ENCODE results near the gene KLHDC7B. TPM values are rescaled to one million over a fixed set of nuclear protein-coding genes. Genes with fewer than 3 reads are reported as not detected.

KLHDC7B gene
- total and polyA plus RNA-seq, 8 donors = 0.03 to 0.73 (median 0.07) TPM; not detected in 3

DNA sequence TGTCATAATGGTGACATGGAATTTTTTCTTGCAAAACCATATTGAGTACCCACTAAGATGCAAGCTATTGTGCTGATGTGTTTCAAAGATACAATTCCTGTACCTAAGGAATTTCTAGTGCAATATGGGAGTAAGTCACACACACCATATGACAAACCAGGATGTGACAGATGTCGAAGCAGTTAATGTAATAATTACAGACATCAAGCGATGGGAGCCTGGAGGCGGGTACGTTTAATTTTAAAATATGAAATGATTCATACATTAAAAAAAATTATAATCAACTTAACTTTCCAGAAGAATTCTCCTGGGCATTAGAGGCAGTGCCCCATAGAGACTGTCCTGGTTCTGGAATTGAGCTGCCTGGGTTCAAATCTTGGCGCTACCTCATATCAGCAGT is 11.0 kb downstream of the KLHDC7B start:
- DNase-seq = no peak
- TF ChIP-seq, protein P1, sequence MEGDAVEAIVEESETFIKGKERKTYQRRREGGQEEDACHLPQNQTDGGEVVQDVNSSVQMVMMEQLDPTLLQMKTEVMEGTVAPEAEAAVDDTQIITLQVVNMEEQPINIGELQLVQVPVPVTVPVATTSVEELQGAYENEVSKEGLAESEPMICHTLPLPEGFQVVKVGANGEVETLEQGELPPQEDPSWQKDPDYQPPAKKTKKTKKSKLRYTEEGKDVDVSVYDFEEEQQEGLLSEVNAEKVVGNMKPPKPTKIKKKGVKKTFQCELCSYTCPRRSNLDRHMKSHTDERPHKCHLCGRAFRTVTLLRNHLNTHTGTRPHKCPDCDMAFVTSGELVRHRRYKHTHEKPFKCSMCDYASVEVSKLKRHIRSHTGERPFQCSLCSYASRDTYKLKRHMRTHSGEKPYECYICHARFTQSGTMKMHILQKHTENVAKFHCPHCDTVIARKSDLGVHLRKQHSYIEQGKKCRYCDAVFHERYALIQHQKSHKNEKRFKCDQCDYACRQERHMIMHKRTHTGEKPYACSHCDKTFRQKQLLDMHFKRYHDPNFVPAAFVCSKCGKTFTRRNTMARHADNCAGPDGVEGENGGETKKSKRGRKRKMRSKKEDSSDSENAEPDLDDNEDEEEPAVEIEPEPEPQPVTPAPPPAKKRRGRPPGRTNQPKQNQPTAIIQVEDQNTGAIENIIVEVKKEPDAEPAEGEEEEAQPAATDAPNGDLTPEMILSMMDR (IDR thresholded peaks at IDR 0.05) = no peak
- intact Hi-C loops (cut with DNase I) = no loop called here

DNA sequence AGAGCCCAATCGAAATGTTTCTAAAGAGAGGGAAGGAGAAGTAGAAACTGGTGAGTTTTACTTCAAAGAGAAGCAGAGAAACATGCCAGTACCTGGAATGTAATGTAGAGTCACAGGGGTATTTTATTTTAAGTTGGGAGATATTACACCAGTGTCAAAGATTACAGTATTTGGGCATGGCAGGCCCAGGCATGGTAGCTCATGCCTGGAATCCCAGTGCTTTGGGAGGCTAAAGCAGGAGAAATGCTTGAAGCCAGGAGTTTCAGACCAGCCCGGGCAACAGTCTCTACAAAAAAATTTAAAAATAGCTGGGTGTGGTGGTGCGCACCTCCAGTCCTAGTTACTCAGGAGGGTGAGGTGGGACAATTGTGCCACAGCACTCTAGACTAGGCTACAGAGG is 14.3 kb downstream of the KLHDC7B start:
- intact Hi-C loops (cut with DNase I) = no loop called here

More for the DNA sequence above, 11.0 kb downstream of the KLHDC7B start:
- Histone ChIP-seq H3K27me3 (no peaks in the 10 kb centered on the region), H3K36me3 (no peaks in the 10 kb centered on the region), H3K9me3 (no peaks in the 10 kb centered on the region), H3K27ac (no peak overlapping the region), H3K4me3 (no peak overlapping the region), H3K4me1 (no peaks in the 10 kb centered on the region)
- ATAC-seq = no peak

DNA sequence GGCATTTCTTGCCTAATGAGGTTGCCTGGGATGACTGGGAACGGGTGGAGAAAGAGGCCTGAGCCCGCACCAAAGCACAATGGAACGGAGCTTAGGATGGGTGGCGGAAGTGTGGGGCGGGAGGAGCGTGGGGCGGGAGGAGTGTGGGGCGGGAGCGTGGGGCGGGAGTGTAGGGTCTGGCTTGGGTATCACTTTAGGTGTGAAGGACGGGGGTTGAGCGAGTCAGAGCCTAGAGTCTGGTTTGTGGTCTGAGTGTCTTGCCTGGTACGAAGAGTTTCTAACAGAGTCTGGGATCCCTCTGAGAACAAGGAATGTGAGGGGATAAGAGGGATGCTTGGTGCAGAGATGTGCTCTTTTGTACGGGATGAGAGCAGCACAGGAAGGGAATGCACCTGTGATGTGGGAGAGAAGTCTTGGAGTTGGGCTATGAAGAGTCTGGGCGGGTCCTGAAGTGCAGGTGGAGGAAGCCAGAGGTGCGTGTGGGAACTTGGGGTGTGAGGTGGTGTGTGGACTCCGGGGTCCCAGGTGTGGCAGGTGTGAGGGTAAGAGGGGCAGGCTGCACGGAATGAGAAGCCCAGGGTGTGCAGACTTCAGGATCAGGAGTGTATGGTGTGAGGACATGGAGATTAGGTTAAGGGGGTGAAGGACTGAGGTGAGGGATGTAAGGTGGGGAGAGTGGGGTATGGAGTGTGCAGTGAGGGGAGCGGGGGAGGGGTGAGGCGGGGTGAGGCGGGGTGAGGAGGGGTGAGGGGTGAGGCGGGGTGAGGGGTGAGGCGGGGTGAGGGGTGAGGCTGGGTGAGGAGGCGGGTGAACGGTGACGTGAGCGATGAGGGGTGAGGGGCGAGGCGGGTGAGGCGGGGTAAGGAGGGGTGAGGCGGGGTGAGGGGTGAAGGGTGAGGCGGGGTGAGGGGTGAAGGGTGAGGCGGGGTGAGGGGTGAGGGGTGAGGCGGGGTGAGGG is 16.0 kb downstream of the KLHDC7B start:
- Histone ChIP-seq H3K4me3 (no peak overlapping the region), H3K4me1 (peaks cover 0 to 8% of the 10 kb centered on the region in 2 donors), H3K27ac (no peak overlapping the region), H3K36me3 (no peaks in the 10 kb centered on the region), H3K27me3 (no peaks in the 10 kb centered on the region), H3K9me3 (no peaks in the 10 kb centered on the region)
- DNase-seq (peak in 1 of 4 donors; percentile 55), ATAC-seq (no peak)
- intact Hi-C loops (cut with DNase I) = no loop called here
- TF ChIP-seq, protein P1 (IDR thresholded peaks at IDR 0.05) = no peak

More for the DNA sequence above, 14.3 kb downstream of the KLHDC7B start:
- TF ChIP-seq, protein P1 (IDR thresholded peaks at IDR 0.05) = no peak
- H3K9me3 ChIP-seq = no peaks in the 10 kb centered on the region
- no peak overlapping the region for H3K4me3 ChIP-seq
- H3K27me3 ChIP-seq = no peaks in the 10 kb centered on the region
- H3K36me3 ChIP-seq = no peaks in the 10 kb centered on the region
- H3K4me1 ChIP-seq = peaks cover 0 to 8% of the 10 kb centered on the region in 2 donors
- DNase-seq = no peak
- no peak for ATAC-seq
- no peak overlapping the region for H3K27ac ChIP-seq

DNA sequence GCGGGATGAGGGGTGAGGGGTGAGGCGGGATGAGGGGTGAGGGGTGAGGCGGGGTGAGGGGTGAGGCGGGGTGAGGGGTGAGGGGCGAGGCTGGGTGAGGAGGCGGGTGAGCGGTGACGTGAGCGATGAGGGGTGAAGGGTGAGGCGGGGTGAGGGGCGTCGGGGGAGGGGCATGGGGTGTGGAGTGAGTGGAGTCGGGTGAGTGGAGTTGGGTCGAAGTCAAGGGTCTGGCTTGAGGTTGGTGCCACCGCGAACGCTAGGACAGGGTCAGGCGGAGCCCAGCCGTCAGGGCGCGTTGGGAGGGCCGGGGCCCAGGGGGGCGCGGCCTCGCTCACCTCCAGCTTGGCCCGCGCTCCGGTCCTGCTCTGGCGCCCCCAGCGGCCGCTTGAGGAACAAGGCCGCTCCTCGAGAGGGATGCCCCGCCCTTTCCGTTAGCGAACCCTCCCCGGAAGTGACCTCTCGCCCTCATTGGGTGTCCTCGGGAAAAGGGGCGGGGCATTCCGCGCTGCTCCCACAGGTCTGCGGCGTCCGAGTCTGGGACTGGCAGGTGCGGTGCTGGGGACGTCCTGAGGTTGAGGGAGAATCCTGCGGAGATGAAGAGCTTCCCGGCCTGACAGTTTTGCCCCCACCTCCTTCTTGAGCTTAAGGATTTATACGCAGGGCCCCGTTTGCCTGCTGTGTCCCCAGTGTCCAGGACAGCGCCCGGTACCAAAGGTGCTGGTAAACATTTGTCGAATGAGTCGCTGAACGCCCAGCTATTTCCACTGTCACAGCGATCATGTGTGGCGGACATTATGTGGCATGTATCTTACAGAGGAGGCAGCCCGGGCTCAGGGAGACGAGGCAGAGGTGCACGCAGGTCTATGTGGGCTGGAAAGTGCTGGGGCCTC is 17.1 kb downstream of the KLHDC7B start, which contains the start of gene SYCE3:
TSS of gene SYCE3 (minus strand) at position 397 of the 890 bp plus-strand sequence. CDS start 6,514 bp downstream, outside the sequence.
- TF ChIP-seq, protein P1 (IDR thresholded peaks at IDR 0.05) = peak; percentile 96 to 100
- no peaks in the 10 kb centered on the region for H3K9me3 ChIP-seq
- DNase-seq = peak; percentile 91 to 99 (median 96)
- no peaks in the 10 kb centered on the region for H3K27me3 ChIP-seq
- ATAC-seq = peak; percentile 98
- peak within 1 kb of the TSS; percentile 48 to 56 for H3K4me3 ChIP-seq
- intact Hi-C loops (cut with DNase I) = no loop called here
- H3K4me1 ChIP-seq = peaks cover 0 to 8% of the 10 kb centered on the region in 2 donors
- H3K27ac ChIP-seq = peak within 1 kb of the TSS; percentile 63 to 73
- H3K36me3 ChIP-seq = no peaks in the 10 kb centered on the region

Data from left lung (tissue), 10 donors.